ENCODE results near the gene FOXO3.
A peak's percentile ranks its signal among the peaks of the same experiment; 100 is the strongest.
"Not testable (repeated sequence)": the region's sequence is repeated elsewhere in the genome, so short reads cannot be mapped to it uniquely, and the experiment has no call there.

The FOXO3 gene

DNA sequence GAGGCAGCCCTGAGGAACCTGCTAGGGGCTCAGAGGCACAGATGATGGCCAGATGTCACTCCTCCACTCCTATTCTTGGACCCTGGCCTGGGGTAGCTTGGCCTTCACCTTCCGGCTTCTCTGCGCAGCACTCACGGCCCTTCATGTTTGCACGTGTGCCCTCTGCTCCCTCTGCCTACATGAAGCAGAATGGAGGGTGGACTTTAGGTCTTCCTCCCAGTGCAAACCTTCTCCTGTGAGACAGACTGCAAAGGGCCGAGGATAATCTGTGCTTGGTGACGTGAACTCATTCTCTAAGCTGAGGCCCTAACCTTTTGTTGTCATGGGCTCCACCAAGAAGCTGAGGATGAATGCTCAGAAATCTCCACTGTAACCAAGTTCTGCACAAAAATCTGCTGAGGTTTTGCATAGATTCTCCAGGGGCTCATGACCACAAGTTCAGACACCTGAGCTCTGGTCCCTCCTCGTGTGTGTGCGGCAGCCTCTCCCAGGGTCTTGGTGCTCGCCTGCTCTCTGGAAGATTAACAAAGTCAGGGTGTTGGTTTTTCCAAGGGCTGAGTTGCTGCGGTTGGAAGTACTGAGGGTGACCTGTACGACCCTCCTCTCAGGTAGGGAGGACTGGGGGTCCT, 25.5 kb upstream of the FOXO3 start:
- DNase-seq, result no peak
- Histone ChIP-seq H4K91ac (ENCODE audit: low read length) (no peak overlapping the region), H3K18ac (ENCODE audit: low read depth in 1 of 2, low read length in 2 of 2) (no peak overlapping the region), H3K14ac (ENCODE audit: low read length in 2 of 2) (no peak overlapping the region), H3K4me3 (ENCODE audit: insufficient read depth in 1 of 2, low read depth in 1 of 2, low read length in 2 of 2) (no peak overlapping the region), H3K23ac (ENCODE audit: low read length in 2 of 2) (no peak overlapping the region), H3K4ac (ENCODE audit: low read depth in 1 of 2, low read length in 2 of 2) (no peak overlapping the region), H2BK15ac (ENCODE audit: low read depth, poor library complexity, severe bottlenecking) (no peak overlapping the region), H3K27me3 (ENCODE audit: control insufficient read depth in 1 of 2, insufficient read depth in 1 of 2, low read length in 2 of 2) (peaks cover 0 to 11% of the 10 kb centered on the region in 2 experiments), H3K27ac (ENCODE audit: low read length, poor library complexity, severe bottlenecking) (no peak overlapping the region), H2AK5ac (ENCODE audit: low read length, severe bottlenecking) (no peak overlapping the region), H2BK120ac (ENCODE audit: low read depth, low read length) (no peak overlapping the region), H3K9ac (ENCODE audit: low read length) (no peak overlapping the region), H2BK5ac (ENCODE audit: low read depth, low read length, poor library complexity, severe bottlenecking) (no peak overlapping the region), H3K36me3 (ENCODE audit: control insufficient read depth in 1 of 2, insufficient read depth in 2 of 2, low read depth in 1 of 2, low read length in 2 of 2) (no peaks in the 10 kb centered on the region), H3K4me1 (ENCODE audit: control insufficient read depth, insufficient read depth, low read depth, low read length) (no peaks in the 10 kb centered on the region), H3K79me1 (replicated peaks; ENCODE audit: low read length, poor library complexity, severe bottlenecking) (no peaks in the 10 kb centered on the region), H2AFZ (ENCODE audit: low read depth, low read length) (no peak overlapping the region), H3K4me2 (ENCODE audit: low read length, poor library complexity, severe bottlenecking) (no peak overlapping the region), H3K9me3 (ENCODE audit: control insufficient read depth, low read length) (peaks cover 5% of the 10 kb centered on the region), H2BK12ac (ENCODE audit: low read length in 2 of 2) (no peak overlapping the region), H4K8ac (ENCODE audit: low read length) (no peak overlapping the region)
- WGBS, result 88% methylated on average over 11 of the region's 11 CpGs

DNA sequence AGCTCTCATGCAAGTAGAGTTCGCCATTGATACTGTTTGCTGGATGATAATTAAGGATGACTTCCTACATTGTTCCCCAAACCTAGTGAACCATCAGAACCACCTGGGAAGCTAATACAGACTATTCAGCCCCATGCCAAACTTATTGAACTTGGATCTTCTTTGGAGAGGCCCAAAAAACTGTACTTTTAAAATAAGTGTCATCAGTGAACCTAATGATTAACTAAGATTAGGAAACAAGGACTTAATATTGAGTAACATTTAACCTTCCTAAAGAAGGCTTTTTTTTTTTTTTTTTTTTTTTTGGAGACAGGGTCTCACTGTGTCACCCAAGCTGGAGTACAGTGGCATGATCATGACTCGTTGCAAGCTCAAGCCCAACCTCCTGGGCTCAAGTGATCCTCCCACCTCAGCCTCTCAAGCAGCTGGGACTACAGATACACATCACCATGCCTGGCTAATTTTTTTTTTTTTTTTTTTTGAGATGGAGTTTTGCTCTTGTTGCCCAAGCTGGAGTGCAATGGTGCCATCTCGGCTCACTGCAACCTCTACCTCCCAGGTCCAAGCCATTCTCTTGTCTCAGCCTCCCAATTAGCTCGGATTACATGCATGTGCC, 24.7 kb upstream of the FOXO3 start:
- H2BK12ac ChIP-seq (ENCODE audit: low read length in 2 of 2); H3K4me1 ChIP-seq (ENCODE audit: control insufficient read depth, insufficient read depth, low read depth, low read length); H2BK120ac ChIP-seq (ENCODE audit: low read depth, low read length); H3K9me3 ChIP-seq (ENCODE audit: control insufficient read depth, low read length); H3K14ac ChIP-seq (ENCODE audit: low read length in 2 of 2); H4K8ac ChIP-seq (ENCODE audit: low read length); H2BK15ac ChIP-seq (ENCODE audit: low read depth, poor library complexity, severe bottlenecking); H3K9ac ChIP-seq (ENCODE audit: low read length); H3K4me2 ChIP-seq (ENCODE audit: low read length, poor library complexity, severe bottlenecking); H3K79me1 ChIP-seq (replicated peaks; ENCODE audit: low read length, poor library complexity, severe bottlenecking); DNase-seq; H2BK5ac ChIP-seq (ENCODE audit: low read depth, low read length, poor library complexity, severe bottlenecking); H3K4ac ChIP-seq (ENCODE audit: low read depth in 1 of 2, low read length in 2 of 2); H2AK5ac ChIP-seq (ENCODE audit: low read length, severe bottlenecking); H2AFZ ChIP-seq (ENCODE audit: low read depth, low read length); H4K91ac ChIP-seq (ENCODE audit: low read length); H3K4me3 ChIP-seq (ENCODE audit: insufficient read depth in 1 of 2, low read depth in 1 of 2, low read length in 2 of 2); H3K27ac ChIP-seq (ENCODE audit: low read length, poor library complexity, severe bottlenecking); H3K18ac ChIP-seq (ENCODE audit: low read depth in 1 of 2, low read length in 2 of 2); H3K36me3 ChIP-seq (ENCODE audit: control insufficient read depth in 1 of 2, insufficient read depth in 2 of 2, low read depth in 1 of 2, low read length in 2 of 2); H3K23ac ChIP-seq (ENCODE audit: low read length in 2 of 2): not testable (repeated sequence)
- H3K27me3 ChIP-seq (ENCODE audit: control insufficient read depth in 1 of 2, insufficient read depth in 1 of 2, low read length in 2 of 2), result peaks cover 0 to 11% of the 10 kb centered on the region in 2 experiments
- WGBS, result 90% methylated on average over 2 of the region's 4 CpGs

DNA sequence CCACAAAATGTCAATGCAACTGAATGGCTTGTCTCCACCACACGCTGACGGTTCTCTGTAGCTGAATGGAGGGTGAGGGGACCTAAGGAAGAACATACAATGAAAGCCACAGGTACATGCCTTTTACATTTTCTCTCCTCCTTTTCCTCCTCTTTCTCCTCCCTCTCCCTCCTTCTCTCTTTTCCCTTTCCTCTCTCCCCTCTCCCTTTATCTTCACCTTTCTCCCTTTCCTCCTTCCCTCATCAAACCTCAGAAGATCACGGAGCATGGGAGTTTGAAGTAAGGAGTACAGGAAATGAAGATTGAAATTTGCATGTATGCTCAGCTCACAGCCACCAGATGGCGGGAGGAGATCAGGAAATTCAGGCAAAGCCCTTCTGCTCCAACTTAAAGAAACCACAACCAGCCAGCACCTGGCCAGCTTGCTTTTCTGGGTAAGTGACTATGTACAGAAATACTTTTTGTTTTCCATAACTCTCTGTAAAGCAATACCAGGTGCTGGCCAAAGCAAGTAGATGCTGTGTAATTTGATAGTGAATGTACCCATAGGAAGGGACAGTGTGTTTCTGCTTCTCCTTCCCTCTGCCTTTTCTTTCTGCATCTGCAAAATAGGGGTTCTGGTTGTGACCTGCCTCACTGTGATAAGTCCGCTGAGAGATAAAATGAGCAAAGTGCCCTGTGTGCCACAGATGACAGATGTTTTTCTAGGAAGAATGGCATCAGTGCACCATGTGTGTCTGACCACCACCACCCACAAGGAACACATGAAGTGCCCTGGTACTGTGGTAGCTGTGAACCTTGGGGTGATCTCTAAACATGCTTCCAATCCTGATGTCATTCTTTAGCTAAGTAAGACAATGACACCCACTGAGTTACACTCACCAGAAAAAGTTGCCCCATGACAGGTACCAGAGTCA, 18.6 kb upstream of the FOXO3 start:
- peak overlapping the region; percentile 67 for H3K9ac ChIP-seq (ENCODE audit: low read length)
- no peaks in the 10 kb centered on the region for H3K27me3 ChIP-seq (ENCODE audit: control insufficient read depth in 1 of 2, insufficient read depth in 1 of 2, low read length in 2 of 2)
- peak overlapping the region in 1 of 2 experiments; percentile 28 for H3K4ac ChIP-seq (ENCODE audit: low read depth in 1 of 2, low read length in 2 of 2)
- no peaks in the 10 kb centered on the region for H3K4me1 ChIP-seq (ENCODE audit: control insufficient read depth, insufficient read depth, low read depth, low read length)
- no peak overlapping the region for H2AFZ ChIP-seq (ENCODE audit: low read depth, low read length)
- H2AK5ac ChIP-seq (ENCODE audit: low read length, severe bottlenecking), result no peak overlapping the region
- H3K18ac ChIP-seq (ENCODE audit: low read depth in 1 of 2, low read length in 2 of 2), result no peak overlapping the region
- H4K8ac ChIP-seq (ENCODE audit: low read length), result no peak overlapping the region
- no peak overlapping the region for H4K91ac ChIP-seq (ENCODE audit: low read length)
- H2BK15ac ChIP-seq (ENCODE audit: low read depth, poor library complexity, severe bottlenecking), result no peak overlapping the region
- H3K9me3 ChIP-seq (ENCODE audit: control insufficient read depth, low read length), result peaks cover 5% of the 10 kb centered on the region
- no peak overlapping the region for H2BK5ac ChIP-seq (ENCODE audit: low read depth, low read length, poor library complexity, severe bottlenecking)
- H2BK120ac ChIP-seq (ENCODE audit: low read depth, low read length), result no peak overlapping the region
- peak overlapping the region in 1 of 2 experiments; percentile 14 for H3K4me3 ChIP-seq (ENCODE audit: insufficient read depth in 1 of 2, low read depth in 1 of 2, low read length in 2 of 2)
- H3K36me3 ChIP-seq (ENCODE audit: control insufficient read depth in 1 of 2, insufficient read depth in 2 of 2, low read depth in 1 of 2, low read length in 2 of 2), result no peaks in the 10 kb centered on the region
- no peaks in the 10 kb centered on the region for H3K79me1 ChIP-seq (replicated peaks; ENCODE audit: low read length, poor library complexity, severe bottlenecking)
- no peak overlapping the region for H3K4me2 ChIP-seq (ENCODE audit: low read length, poor library complexity, severe bottlenecking)
- H3K23ac ChIP-seq (ENCODE audit: low read length in 2 of 2), result no peak overlapping the region
- peak; percentile 73 for DNase-seq
- no peak overlapping the region for H3K14ac ChIP-seq (ENCODE audit: low read length in 2 of 2)
- no peak overlapping the region for H3K27ac ChIP-seq (ENCODE audit: low read length, poor library complexity, severe bottlenecking)
- H2BK12ac ChIP-seq (ENCODE audit: low read length in 2 of 2), result no peak overlapping the region
- WGBS, result 40% methylated on average over 4 of the region's 5 CpGs
